Right lobe of liver (tissue), 4 donors: ENCODE results near the gene TNS3.

Experiments used
- POLR2A ChIP-seq: fragments of 450-650 bp; IDR thresholded peaks from one replicate; pipeline ENCODE4 v1.6.1; 2017; ENCODE audit warnings: antibody characterized with exemption, mild to moderate bottlenecking
- TF ChIP-seq, protein P1 (sequence below), 4 donors: fragments of 200-600 bp in 3 of 4; fragments of 450-650 bp in 1 of 4; IDR thresholded peaks; one replicate each; pipeline versions ENCODE4 v1.5.1 to v1.8.0; 2016 to 2022; ENCODE audit warnings: antibody characterized with exemption in 4 of 4, mild to moderate bottlenecking in 2 of 4
- donor health status: DM: no; HTN: no; CAD: no.
- donor health status: DM: no; HTN: no; CAD: no.
- donor health status: DM: no; HTN: yes; CAD: no.

DNA sequence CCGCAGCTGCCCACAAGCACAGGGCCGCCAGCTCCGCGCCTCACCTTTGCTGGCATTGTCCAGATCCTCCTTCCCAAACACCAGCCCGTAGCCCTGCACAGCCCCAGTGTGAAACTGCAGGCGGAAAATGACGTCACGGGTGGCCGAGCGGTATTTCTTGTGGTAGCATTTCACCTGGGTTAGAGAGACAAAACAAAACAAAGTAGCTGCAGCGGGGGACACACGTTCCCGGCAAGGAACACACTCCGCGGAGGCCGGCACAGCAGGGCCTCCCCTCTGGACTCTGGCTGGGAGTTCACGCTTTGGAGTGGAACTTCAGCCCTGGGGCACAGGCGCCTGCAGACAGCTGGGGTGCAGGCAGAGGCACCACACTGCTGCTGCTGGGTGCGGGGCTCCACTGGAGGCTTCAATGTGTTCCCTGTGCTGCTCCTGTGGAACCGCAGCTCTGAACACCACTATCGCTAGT is 181.1 kb downstream of the TNS3 start:
- TF ChIP-seq POLR2A, result no peak
- TF ChIP-seq, protein P1, sequence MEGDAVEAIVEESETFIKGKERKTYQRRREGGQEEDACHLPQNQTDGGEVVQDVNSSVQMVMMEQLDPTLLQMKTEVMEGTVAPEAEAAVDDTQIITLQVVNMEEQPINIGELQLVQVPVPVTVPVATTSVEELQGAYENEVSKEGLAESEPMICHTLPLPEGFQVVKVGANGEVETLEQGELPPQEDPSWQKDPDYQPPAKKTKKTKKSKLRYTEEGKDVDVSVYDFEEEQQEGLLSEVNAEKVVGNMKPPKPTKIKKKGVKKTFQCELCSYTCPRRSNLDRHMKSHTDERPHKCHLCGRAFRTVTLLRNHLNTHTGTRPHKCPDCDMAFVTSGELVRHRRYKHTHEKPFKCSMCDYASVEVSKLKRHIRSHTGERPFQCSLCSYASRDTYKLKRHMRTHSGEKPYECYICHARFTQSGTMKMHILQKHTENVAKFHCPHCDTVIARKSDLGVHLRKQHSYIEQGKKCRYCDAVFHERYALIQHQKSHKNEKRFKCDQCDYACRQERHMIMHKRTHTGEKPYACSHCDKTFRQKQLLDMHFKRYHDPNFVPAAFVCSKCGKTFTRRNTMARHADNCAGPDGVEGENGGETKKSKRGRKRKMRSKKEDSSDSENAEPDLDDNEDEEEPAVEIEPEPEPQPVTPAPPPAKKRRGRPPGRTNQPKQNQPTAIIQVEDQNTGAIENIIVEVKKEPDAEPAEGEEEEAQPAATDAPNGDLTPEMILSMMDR (IDR thresholded peaks at IDR 0.05), result no peak
